ENCODE measurements around the gene PLXNC1.

PLXNC1 gene

GRCh38 chr12:94163850-94164249 is 15.5 kb downstream of the PLXNC1 start:
- no peak for DNase-seq

- no peak for DNase-seq
Measured at GRCh38 chr12:94165138-94165537, 16.8 kb downstream of the PLXNC1 start.

- DNase-seq: no peak
Measured at GRCh38 chr12:94165670-94166364, 17.4 kb downstream of the PLXNC1 start.

- DNase-seq: no peak
Measured at GRCh38 chr12:94167071-94167755, 18.8 kb downstream of the PLXNC1 start.

GRCh38 chr12:94167756-94168416 is 19.5 kb downstream of the PLXNC1 start:
- no peak for DNase-seq

- no peak for DNase-seq
Measured at GRCh38 chr12:94169495-94169894, 21.1 kb downstream of the PLXNC1 start.

- DNase-seq: no peak
Measured at GRCh38 chr12:94169966-94170689, 21.8 kb downstream of the PLXNC1 start.

GRCh38 chr12:94170690-94171594 is 22.6 kb downstream of the PLXNC1 start:
- DNase-seq: no peak

- no peak for DNase-seq
Measured at GRCh38 chr12:94171595-94171930, 23.2 kb downstream of the PLXNC1 start.

- no peak for DNase-seq
Measured at GRCh38 chr12:94172031-94172430, 23.7 kb downstream of the PLXNC1 start.

GRCh38 chr12:94172973-94173372 is 24.6 kb downstream of the PLXNC1 start:
- no peak for DNase-seq

- DNase-seq: no peak
Measured at GRCh38 chr12:94173660-94174265, 25.4 kb downstream of the PLXNC1 start.

GRCh38 chr12:94174576-94174975 is 26.2 kb downstream of the PLXNC1 start:
- no peak for DNase-seq

- no peak for DNase-seq
Measured at GRCh38 chr12:94175763-94176668, 27.6 kb downstream of the PLXNC1 start.

- no peak for DNase-seq
Measured at GRCh38 chr12:94178054-94178453, 29.7 kb downstream of the PLXNC1 start.

- no peak for DNase-seq
Measured at GRCh38 chr12:94178882-94179281, 30.5 kb downstream of the PLXNC1 start.

GRCh38 chr12:94179723-94180122 is 31.3 kb downstream of the PLXNC1 start:
- no peak for DNase-seq

- no peak for DNase-seq
Measured at GRCh38 chr12:94180558-94181296, 32.4 kb downstream of the PLXNC1 start.

GRCh38 chr12:94182986-94183707 is 34.8 kb downstream of the PLXNC1 start:
- no peak for DNase-seq
